NCI-H1930 (cell line): ENCODE results near the gene HDLBP.
"Not testable (repeated sequence)": the region's sequence is repeated elsewhere in the genome, so short reads cannot be mapped to it uniquely, and the experiment has no call there.

Source experiments
- DNase-seq, 2 experiments: peaks; one replicate each; lab custom pipeline; 2025; lab: John Stamatoyannopoulos, UW

The HDLBP gene

DNA sequence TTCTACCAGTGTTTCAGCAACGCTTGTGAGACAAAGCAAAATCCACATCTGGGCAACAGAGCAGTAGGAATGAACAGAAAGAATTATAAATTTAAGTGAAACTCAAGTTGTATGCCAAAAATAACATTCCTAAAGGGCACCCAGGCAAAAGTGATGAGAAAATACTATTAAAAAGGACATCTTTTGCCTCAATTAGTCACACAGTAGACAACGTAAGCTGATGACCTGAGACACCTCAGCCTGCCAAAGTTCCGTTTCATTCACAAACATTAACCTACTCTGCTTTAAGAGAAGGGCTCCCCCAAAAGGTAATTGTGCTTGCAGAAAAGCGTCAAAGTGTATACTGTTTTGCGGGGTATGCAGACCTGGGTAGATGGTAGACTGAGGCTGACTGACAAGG, 7.2 kb downstream of the HDLBP start:
- no peak for DNase-seq

DNA sequence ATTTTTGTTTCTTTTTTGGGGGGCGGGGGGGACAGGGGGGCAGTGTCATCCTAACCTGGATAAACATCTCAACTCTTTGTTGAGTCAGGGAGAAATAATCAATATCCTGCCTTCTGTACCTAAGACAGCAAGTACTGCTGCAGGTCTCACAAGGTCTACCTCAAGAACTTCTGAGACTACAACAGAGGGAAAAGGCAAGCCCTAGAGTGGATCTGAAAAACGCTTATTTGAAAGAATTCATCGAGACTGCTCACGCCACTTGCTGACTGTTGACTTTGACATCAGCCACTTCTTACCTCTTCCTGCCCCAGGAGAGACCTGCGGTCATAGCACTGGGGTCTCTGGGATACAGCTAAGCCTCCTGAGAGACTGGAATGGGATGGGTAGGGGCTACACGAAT, 8.4 kb downstream of the HDLBP start:
- DNase-seq, result no peak

DNA sequence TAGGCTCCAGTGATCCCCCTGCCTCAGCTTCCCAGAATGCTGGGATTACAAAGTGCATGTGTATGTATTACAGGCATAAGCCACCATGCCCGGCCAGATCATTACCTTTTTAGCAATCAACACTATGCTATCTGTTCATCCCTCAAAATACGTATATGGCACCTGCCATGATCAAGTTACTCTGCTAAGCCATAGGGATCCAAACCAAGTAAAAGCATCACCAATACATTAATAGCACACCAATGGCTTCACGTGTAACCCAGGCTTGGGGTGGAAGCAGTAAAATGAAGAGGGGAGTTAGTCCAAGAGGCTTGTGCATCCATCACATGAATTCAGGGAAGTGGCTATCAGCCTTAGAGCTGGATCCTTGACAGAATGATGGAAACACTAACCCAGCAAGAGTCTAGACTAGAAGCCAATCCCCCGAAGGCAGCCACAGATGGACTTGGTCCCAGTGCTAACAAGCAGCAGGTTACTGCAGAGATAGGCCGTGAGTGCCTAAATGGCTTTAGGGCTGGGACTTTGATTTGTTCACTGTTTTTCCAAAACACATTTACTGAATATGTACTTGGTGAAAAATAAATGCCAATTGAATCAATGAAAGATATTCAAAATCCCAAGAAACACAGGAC, 11.3 kb downstream of the HDLBP start:
- DNase-seq, result no peak

DNA sequence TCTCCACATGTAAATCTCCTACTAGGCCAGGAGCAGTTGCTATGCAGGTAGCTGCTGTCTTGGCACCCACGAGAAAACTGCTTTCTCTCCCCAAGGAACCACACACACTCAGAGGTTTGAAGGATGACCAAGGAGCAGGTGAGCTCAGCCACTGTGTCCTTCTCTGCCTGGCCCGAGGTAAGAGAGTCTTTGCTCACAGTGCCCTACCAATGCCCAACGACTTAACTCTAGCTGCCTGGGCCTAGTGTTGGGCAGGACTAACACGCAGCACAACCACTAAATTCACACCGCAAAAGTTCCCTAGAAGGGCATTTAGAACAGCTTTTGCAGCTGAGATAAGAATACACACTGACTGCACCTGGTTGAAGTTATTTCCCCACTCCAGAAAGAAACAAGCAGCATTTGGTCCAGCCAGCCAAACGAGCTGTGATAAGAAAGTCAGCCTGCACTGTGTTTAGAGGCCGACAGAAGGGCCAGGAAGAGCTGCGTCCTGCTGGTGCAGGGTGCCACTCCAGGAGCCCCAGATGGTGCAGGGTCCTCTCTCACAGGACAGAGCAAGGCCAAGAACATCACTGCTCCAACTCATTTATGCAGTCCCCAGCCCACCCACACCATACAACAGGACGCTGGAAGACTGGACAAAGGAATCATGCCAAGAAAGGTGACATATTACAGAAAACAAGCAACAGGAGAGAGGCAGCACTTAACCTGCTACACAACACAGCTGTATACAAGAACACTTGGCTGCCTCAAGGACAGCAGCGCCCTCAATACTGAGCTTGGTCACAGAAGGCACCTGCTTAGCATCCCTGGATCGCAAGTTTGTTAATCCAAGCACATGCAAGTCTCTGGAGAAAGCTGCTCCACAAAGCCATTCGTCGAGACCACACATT, 12.5 kb downstream of the HDLBP start:
- no peak for DNase-seq

DNA sequence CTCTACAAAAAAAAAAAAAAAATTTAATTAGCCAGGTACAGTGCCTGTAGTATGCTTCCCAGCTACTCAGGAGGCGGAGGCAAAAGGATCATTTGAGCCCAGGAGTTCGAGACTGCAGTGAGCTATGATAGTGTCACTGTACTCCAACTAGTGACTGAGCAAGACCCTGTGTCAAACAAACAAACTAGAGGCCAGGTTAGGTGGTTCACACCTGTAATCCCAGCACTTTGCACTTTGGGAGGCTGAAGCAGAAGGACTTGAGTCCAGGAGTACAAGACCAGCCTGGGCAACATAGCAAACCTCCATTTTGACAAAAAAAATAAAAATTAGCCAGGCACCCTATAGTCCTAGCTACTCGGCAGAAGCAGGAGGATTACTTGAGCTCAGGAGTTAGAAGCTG, 13.4 kb downstream of the HDLBP start:
- DNase-seq, result no peak

DNA sequence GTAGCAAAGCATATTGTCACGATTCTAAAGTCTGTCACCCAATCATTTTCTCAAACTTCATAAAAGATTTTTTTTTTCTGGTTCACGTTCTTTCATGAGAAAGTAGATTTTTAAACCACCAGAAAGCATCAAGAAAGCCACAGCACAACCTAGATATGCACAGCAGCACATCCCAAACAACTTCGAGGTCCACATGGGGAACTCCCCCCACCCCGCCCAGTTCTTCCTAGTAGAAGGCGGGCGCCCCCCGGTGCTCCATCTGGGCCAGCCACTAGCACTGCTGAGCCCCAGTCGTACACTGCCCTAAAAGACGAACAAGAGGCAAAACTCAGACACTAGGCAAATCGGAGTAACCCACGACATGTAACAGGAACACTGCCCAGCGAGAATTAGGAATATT, 15.5 kb downstream of the HDLBP start:
- no peak for DNase-seq

DNA sequence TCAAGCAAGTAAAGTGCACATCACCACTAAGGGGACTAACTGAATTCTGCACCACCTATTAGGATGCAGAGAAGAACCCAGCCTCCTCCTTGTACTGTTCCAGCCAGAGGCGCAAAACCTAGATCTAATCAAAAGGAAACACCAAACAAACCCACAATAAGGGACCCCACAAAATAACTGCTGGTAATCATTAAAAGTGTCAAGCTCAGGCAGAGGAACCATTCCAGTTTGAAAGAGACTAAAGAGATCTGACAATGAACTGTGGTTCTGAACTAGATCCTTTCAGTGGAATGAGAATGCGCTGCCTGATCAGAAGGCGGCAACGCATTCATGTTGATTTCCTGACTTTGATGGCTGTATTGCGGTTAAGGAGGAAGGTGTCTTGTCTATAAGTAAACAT, 16.8 kb downstream of the HDLBP start:
- DNase-seq, result no peak

DNA sequence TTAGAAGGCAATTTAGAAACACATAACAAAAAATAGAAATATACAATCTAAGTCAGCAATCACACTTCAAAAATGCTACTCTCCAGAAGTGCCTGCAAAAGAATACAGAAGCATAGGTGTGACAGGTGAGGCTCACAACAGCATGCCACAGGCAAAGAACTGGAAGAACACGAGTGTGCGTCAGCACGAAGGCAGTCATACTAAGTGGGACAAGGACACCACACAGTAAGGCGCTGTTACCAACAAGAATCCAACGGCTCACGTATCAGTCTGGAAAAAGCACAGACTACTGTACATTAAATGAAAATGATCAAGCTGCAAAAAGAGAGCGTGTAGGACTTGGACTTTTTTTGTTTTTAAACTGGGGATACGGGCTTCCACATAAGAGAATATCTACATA, 18.7 kb downstream of the HDLBP start:
- DNase-seq, result no peak

DNA sequence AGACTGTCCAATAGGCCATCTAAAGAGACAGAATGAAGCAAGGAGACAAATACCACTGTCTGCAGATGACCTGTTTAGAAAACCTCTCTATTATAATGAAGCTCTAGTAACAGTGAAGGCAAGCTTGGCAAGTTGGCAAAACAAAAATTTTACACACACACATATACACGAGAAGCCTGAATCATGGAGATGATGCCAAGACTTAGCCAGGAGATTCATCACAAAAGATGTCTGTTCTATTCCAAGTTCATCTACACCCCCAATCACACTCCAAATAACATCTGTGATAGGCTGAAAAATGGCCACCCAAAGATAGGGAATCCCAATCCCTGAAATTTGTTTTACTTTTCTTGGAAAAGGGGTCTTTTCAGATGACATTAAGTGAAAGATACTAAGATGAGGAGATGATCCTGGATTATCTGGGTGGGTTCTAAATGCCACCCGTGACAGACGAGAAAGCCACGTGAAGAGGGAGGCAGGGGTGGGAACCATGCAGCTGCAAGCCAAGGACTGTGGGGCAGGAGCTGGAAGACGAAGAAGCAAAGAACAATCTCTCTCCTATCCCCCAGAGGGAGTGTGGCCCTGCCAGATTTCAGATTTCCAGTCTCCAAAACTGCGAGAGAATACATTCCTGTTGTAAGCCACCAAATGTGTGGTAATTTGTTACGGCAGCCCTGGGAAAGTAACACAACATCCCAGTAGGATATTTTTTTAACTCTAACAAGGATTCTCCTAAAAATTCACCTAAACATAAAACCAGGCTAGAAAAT, 20.0 kb downstream of the HDLBP start:
- DNase-seq, result no peak

DNA sequence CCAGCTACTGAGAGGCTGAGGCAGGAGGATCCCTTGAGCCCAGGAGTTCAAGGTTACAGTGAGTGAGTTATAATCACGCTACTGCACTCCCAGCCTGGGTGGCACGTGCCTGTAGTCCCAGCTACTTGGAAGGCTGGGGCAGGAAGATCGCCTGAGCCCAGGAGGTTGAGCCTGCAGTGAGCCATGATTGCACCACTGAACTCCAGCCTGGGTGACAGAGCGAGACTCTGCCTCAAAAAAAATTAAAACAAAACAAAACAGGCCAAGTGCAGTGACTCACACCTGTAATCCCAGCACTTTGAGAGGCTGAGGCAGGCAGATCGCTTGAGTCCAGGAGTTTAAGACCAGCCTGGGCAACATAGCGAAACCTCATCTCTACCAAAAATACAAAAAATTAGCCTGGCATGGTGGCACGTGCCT, 22.1 kb downstream of the HDLBP start:
- DNase-seq, result not testable (repeated sequence)

DNA sequence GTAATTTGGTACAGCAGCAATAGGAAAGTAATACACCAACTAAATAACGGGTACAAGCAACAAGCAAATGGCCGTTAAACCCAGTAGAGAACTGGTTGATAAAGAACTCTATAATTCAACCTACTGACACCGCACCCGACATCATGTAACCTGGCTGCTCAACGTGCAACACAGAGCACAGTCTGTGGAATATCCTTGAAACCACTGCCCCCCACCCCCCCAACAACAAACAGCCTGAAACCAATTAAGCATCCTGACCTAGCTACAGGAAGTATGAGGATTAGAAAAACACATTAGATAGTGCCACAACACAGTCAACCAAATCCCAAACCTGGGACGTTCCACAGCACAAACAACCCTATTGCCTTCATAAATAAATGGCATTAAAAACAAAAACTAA, 23.5 kb downstream of the HDLBP start:
- no peak for DNase-seq

DNA sequence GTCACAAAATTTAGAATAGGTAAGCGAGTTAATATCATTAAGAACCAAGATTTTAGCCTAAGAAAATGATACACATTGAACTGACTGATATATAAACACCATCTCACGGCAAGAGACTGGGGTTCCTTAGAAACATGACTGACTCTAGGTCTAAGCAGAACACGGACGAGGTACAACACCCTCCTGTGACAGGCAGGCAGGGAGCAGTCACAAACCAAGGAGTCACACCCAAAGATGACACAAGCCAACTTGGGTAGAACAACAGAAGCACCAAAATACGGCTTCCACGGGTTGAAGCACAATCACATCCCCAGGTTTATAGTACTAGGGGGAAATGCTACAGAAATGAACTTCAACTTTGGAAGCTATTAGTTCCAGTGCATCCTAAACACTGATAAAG, 24.3 kb downstream of the HDLBP start:
- DNase-seq, result no peak

DNA sequence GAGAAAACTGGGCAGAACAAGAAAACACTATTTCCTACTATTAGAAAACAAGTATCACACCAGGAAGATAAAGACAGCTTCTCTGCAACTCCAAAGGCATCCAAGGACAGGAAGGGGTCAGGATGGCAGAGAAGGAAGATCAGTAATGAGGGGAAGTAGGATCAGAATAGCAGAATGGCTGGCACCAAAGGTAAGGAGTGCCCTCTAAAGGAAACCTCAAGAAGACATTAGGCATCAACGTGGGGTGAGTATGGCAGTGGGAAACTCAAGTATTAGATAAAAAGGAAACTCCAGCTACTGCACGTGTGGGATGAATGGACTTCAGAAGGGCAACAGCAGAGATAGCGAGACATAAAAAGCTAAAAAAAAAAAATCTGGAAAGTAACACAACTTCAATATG, 25.9 kb downstream of the HDLBP start:
- DNase-seq, result no peak

DNA sequence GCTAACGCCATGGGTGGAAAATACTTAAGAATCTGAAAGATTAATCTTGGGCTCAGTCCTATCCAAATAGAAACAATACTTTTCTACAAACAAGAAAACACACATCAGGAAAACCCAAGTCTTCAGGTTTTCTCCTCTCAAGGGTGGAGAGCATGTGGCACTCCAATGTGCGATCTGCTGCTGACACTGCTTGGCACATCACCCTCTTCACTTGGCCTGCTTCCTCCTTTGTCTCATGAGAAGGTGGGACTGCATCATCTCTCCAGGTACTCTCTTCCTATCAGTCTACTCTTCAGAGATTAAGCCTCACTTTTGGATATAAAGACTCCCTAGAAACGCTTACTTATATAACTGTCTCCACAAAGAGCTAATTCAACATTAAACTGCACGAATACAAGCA, 26.4 kb downstream of the HDLBP start:
- no peak for DNase-seq

DNA sequence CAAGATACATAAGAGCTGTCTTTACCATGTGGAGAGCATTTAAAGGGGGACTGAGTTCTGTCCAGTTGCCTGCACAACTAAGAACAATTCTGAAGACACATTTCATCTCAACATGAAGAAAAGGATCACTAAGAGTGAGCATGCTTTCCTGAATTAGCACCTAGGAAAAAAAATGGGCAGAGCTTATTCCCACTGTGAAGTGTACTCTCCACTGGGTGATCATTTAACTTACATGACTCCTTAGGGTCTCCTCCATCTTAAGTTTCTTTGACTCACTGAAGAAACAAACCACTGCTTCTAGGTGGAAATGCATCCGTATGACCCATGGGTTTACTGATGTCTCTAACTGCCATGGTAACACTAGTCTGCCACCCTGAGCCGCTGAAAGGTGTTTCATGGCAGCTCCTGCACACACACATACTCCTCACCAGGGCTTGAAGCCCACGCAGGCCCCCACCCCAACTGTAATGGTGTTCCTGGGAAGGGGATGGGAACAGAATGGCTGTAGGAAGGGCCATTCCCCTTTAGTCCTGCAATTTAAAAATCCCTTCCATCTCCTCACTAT, 27.1 kb downstream of the HDLBP start:
- no peak for DNase-seq

DNA sequence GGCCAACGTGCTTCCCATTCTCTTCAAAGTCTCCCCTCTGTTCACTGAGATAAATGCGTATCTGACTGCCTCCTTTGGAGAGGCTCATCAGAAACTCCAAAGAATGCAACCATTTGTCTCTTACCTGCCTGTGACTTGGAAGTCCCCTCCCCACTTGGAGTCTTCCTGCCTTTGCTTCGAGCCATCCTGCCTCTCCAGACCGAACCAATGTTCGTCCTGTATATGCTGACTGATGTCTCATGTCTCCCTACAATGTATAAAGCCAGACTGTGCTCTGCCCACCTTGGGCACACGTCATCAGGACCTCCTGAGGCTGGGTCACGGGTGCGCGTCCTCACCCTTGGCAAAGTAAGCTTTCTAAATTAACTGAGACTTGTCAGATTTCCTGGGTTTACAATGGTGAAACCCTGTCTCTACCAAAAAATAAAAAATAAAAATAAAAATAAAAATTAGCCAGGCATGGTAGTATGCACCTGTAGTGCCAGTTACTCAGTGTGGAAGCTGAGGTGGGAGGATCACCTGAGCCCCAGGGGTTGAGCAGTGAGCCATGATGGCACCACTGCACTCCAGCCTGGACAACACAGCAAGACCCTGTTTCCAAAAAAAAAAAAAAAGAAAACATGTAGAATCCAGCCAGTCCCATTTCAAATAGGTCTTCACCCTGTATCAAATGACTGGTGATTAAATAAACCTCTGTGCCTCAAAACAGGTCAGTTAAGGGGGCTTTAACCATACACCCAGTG, 29.0 kb downstream of the HDLBP start:
- DNase-seq, result no peak

DNA sequence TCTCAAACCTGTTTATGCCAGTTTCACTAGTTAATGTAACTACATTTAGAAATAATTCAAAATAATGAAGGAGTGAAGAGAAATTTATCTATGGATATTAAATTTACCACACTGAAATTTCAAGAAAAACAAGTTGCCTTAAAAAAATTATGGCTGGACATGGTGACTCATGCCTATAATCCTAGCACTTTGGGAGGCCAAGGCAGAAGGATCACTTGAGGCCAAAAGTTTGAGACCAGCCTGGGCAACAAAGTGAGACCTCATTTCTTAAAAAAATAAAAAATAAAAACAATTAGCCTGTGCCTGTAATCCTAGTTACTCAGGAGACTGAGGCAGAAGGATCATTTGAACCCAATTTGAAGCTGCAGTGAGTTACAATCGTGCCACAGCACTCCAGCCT, 29.9 kb downstream of the HDLBP start:
- DNase-seq, result no peak

DNA sequence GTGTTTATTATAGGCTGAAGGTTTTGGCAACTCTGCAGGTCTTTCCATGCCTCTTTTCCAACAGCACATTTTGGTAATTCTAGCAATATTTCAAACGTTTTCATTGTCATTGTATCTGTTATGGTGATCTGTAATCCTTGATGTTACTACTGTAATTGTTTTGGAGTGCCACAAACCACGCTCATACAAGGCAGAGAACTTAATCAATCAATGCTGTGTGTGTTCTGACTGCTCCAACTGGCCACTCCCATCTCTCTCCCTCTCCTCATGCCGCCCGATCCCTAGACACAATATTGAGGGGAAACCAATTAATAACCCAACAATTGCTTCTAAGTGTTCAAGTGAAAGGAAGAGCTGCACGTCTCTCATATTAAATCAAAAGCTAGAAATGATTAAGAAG, 32.9 kb downstream of the HDLBP start:
- DNase-seq, result no peak

DNA sequence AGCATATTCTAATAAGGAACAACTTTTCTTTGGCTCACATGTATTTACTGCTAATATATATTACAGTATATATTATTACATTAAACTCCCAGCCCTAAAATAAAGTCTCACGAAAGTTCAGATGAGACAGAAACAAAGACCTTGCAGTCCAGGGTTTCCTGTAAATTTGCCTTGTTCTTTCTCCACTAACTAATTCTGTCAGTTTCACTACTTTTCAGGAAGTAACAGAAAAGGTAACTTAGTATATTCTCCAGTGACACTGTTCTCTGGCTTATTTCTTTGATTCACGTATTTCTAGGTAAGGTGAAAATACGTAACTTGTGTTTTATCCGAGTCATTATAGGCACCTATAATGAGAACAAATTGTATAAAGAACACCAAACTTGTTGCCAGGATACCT, 35.2 kb downstream of the HDLBP start:
- DNase-seq, result no peak

DNA sequence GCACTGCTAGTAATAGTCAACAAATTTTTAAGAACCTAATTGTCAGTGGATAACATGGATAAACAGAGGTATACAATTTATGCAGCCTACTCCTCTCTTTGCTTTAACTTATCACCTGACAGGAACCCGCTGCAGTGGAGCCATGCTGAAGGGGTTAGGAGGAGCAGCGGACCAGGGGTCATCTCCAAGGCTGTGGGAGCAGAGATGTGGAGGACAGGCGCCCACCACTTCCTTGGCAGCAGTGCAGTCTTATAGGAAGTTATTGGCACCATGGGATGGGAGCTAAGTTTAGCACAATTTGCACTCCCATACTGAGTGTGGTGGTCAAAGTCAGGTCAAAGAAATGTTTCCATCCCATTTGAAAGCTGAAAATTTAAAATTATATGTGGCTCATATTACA, 35.6 kb downstream of the HDLBP start:
- no peak for DNase-seq

DNA sequence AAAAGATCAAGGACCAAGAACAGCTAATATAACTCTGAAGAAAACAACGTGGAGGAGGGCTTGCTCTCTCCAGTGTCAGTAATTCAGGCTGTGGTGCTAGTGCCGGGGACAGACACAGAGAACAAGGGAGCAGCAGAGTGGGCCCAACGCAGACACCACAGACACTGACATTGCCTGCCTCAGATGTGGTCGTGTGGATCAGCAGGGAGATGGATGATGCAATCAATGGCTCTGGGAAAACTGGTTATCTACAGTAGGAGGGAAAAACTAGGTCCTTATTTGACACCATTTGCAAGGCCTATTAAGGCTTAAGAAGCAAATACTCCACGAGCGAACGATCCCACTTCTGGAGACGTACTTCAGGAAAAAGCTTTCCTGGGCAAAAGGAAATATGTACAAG, 36.1 kb downstream of the HDLBP start:
- no peak for DNase-seq

DNA sequence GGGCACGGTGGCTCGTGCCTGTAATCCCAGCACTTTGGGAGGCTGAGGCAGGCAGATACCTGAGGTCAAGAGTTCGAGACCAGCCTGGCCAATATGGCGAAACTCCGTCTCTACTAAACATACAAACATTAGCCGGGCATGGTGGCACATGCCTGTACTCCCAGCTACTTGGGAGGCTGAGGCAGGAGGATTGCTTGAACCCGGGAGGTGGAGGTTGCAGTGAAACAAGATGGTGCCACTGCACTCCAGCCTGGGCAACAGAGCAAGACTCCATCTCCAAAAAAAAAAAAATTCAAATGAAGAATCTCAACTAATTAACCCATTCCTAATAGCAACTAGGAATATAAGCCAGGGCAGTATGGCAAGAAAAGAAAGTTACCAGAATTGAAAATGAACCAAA, 37.2 kb downstream of the HDLBP start:
- DNase-seq, result not testable (repeated sequence)
